Heart right ventricle (tissue), 16 donors: ENCODE data around the gene DUSP28. TPM values are rescaled to one million over a fixed set of nuclear protein-coding genes. Genes with fewer than 3 reads are reported as not detected.

Experiments
- ATAC-seq, 8 donors: fragments of 200-7000 bp; cut with Tn5 transposase; one replicate each; pipeline ENCODE4 v1.9.1; 2020; ENCODE audit warnings: mild to moderate bottlenecking in 8 of 8, moderate library complexity in 8 of 8, moderate number of reproducible peaks in 1 of 8
- DNase-seq, 2 donors: peaks; one replicate each; pipeline ENCODE4 v3.0.0-alpha.2; 2020
- H3K27ac ChIP-seq, 10 donors: fragments of 200-600 bp; sonication (generic) in 2 of 10; one replicate each; pipeline versions ENCODE4 v1.5.0 to v1.8.0; 2020 to 2022; ENCODE audit warnings: mild to moderate bottlenecking in 3 of 10
- H3K27me3 ChIP-seq, 7 donors: fragments of 200-600 bp; one replicate each; pipeline ENCODE4 v1.8.0; 2021 to 2022; ENCODE audit warnings: mild to moderate bottlenecking in 2 of 7
- H3K36me3 ChIP-seq, 9 donors: fragments of 200-600 bp; sonication (generic) in 1 of 9; one replicate each; pipeline versions ENCODE4 v1.5.0 to v1.8.0; 2020 to 2022; ENCODE audit warnings: mild to moderate bottlenecking in 2 of 9
- H3K4me1 ChIP-seq, 9 donors: fragments of 200-600 bp; sonication (generic) in 1 of 9; one replicate each; pipeline versions ENCODE4 v1.5.0 to v1.8.0; 2020 to 2022; ENCODE audit warnings: mild to moderate bottlenecking in 4 of 9
- H3K4me3 ChIP-seq, 10 donors: fragments of 200-600 bp; sonication (generic) in 2 of 10; one replicate each; pipeline versions ENCODE4 v1.5.0 to v1.8.0; 2020 to 2022; ENCODE audit warnings: mild to moderate bottlenecking in 7 of 10, moderate library complexity in 2 of 10
- H3K9me3 ChIP-seq, 11 donors: fragments of 200-600 bp in 10 of 11; sonication (generic) in 2 of 11; one replicate each; pipeline versions ENCODE4 v1.5.0 to v1.8.0; 2013 to 2022; ENCODE audit warnings: mild to moderate bottlenecking in 2 of 11, control low read depth in 1 of 11, moderate library complexity in 1 of 11
- WGBS, 2 donors: extraction: QIAGEN DNeasy Blood & Tissue Kit; methylation state at CpG; one replicate each; pipeline ENCODE4 v1.1.7; 2013; ENCODE audit warnings: inconsistent platforms in 1 of 2; 5-methylcytosine and 5-hydroxymethylcytosine counted together
- intact Hi-C, 10 donors: fragments of 100-400 bp; cut with DNase I; formaldehyde crosslinking; loops; one replicate each; pipeline versions ENCODE4 v1.11.1 to v1.14.2; 2022
- polyA plus RNA-seq, 2 donors: library from polyadenylated mRNA; stranded (reverse); fragments of 200-250 nt; gene quantifications; one replicate each; pipeline ENCODE4 v1.2.3, GENCODE V29; 2013
- total RNA-seq, 10 donors: library from RNA; stranded (reverse); fragmentation: NEBNext Ultra II Directional in 3 of 10; extraction: Animal tissue kit (Norgen Biotek cat#: 25700) in 3 of 10; gene quantifications; one replicate each; pipeline versions ENCODE4 v1.2.1 to v1.2.4, GENCODE V29; 2021 to 2023
- TF ChIP-seq, protein P1 (sequence below), 9 donors: fragments of 200-600 bp; sonication (generic) in 2 of 9; IDR thresholded peaks; one replicate each; pipeline versions ENCODE4 v1.5.0 to v1.8.0; 2021 to 2022; ENCODE audit warnings: antibody characterized with exemption in 9 of 9, mild to moderate bottlenecking in 5 of 9, moderate library complexity in 1 of 9
- donor health status: Arrhythmogenic right ventricular cardiomyopathy.
- donor health status: ischemic (EF 13 %, LVEDD 7.1; RV severe dilation, severe dysfunction).
- donor health status: healthy with polysubstance abuse.
- donor health status: DM: no; HTN: yes; CAD: no.
- donor health status: DM: no; HTN: no; CAD: no.
- donor health status: ischemic (EF 25% LVEDD 6.9; RV normal size, moderate dysfunction).
- donor health status: ischemic (EF 25% LVEDD 5.7; RV mildly dilated, moderate dysfunction).
- donor health status: healthy.
- donor health status: DM: yes; HTN: yes; CAD: no.
- donor health status: Ischemic cardiomyopathy.
- donor health status: ischemic (EF 35%, LVEDD 5.7; RV mildly dilated, moderate dysfunction).
- donor health status: nonischemic (EF 11% LVEDD 7.7; RV severe dilation, severe dysfunction).
- donor health status: DM: yes; HTN: yes; CAD: no.
- donor health status: PGD.
- donor health status: ischemic (EF 29% LVEDD 5.4; RV normal size, mild dysfunction).
- donor health status: nonischemic (EF 23%, LVEDD 6.1; RV moderate dilation, normal function).

Gene DUSP28
- total and polyA plus RNA-seq, 12 donors, result 4.7 to 22.1 (median 13.4) TPM

GRCh38 chr2:240565333-240566202 is 5.4 kb downstream of the DUSP28 start:
- intact Hi-C loops, result loop anchor here in 2 of 10 donors (2.0 kb wide), 1 partner anchor 21 kb away; the partner anchor contains the start of gene CAPN10 (in 2 of the 2)
- H3K4me1 ChIP-seq, result peaks cover 19 to 85% (median 61%) of the 10 kb centered on the region in 9 donors
- peaks cover 0 to 21% (median 0%) of the 10 kb centered on the region in 9 donors for H3K36me3 ChIP-seq
- H3K27me3 ChIP-seq, result no peaks in the 10 kb centered on the region
- no peaks in the 10 kb centered on the region for H3K9me3 ChIP-seq
- H3K4me3 ChIP-seq, result peak overlapping the region in 9 of 10 donors; percentile 32 to 98 (median 84)
- DNase-seq, result peak; percentile 70 to 80
- ATAC-seq, result peak; percentile 3 to 55 (median 40)
- WGBS, 2 donors, result 43 to 45% methylated on average over 26 of the region's 26 CpGs
- TF ChIP-seq, protein P1, sequence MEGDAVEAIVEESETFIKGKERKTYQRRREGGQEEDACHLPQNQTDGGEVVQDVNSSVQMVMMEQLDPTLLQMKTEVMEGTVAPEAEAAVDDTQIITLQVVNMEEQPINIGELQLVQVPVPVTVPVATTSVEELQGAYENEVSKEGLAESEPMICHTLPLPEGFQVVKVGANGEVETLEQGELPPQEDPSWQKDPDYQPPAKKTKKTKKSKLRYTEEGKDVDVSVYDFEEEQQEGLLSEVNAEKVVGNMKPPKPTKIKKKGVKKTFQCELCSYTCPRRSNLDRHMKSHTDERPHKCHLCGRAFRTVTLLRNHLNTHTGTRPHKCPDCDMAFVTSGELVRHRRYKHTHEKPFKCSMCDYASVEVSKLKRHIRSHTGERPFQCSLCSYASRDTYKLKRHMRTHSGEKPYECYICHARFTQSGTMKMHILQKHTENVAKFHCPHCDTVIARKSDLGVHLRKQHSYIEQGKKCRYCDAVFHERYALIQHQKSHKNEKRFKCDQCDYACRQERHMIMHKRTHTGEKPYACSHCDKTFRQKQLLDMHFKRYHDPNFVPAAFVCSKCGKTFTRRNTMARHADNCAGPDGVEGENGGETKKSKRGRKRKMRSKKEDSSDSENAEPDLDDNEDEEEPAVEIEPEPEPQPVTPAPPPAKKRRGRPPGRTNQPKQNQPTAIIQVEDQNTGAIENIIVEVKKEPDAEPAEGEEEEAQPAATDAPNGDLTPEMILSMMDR (IDR thresholded peaks at IDR 0.05), result no peak
- H3K27ac ChIP-seq, result peak overlapping the region; percentile 53 to 100 (median 96)

GRCh38 chr2:240566203-240567136 is 6.3 kb downstream of the DUSP28 start:
- WGBS, 2 donors, result 9 to 10% methylated on average over 51 to 53 of the region's 53 CpGs
- intact Hi-C loops, result loop anchor here in 2 of 10 donors (2.0 kb wide), 1 partner anchor 20 kb away; the partner anchor contains the start of gene CAPN10 (in 2 of the 2)

DNA sequence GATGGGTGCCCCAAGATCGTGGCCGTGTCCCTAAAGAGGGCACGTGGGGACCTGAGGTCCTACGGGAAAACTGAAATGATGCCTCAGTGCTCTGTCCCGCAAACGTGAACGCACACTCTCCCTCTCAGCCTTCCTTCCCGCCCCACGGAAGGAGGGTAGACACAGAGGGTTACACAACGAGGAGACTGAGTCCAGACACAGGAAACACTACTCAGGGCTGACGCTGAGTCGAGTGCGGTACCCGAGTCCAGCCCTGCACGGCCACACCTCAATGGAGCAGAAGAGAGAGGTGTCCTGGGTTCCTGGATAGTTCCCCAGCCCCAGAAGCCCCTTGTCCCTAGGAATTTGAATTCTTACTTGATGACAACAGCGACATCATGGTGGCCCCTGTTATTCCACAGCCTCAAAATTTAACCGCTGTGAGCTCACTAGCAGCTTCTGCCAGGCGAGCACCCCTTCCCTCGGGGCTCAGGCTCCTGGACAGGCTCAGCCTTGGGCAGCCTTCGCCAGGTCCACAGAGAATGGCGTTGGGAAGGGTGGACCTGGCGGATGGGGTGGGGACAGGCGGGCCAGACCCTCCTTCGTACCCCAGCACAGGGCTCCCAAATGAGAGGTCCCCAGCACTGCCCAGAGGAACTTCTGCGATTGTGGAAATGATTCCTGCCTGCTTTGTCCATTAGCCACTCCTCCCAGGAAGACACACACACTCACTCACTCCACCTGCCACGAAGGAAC is 7.1 kb downstream of the DUSP28 start:
- H3K27ac ChIP-seq, result peak overlapping the region; percentile 85 to 100 (median 96)
- peaks cover 16 to 80% (median 55%) of the 10 kb centered on the region in 9 donors for H3K4me1 ChIP-seq
- DNase-seq (peak; percentile 8 to 18), ATAC-seq (peak in 2 of 8 donors; percentile 1 to 3)
- intact Hi-C loops, result loop anchor here in 2 of 10 donors (2.0 kb wide), 1 partner anchor 19 kb away; the partner anchor contains the start of gene CAPN10 (in 2 of the 2)
- TF ChIP-seq, protein P1 (IDR thresholded peaks at IDR 0.05), result no peak
- 36 to 37% methylated on average over 26 of the region's 26 CpGs for WGBS, 2 donors
- H3K4me3 ChIP-seq, result peak overlapping the region; percentile 65 to 98 (median 84)
- H3K36me3 ChIP-seq, result peaks cover 0 to 25% (median 0%) of the 10 kb centered on the region in 9 donors
- no peaks in the 10 kb centered on the region for H3K9me3 ChIP-seq
- no peaks in the 10 kb centered on the region for H3K27me3 ChIP-seq

More at GRCh38 chr2:240566203-240567136, 6.3 kb downstream of the DUSP28 start:
- peak; percentile 92 to 95 for DNase-seq
- peak overlapping the region; percentile 15 to 98 (median 84) for H3K4me3 ChIP-seq
- TF ChIP-seq, protein P1 (IDR thresholded peaks at IDR 0.05), result peak; percentile 85 to 98 (median 94)
- no peaks in the 10 kb centered on the region for H3K9me3 ChIP-seq
- peaks cover 0 to 22% (median 0%) of the 10 kb centered on the region in 9 donors for H3K36me3 ChIP-seq
- ATAC-seq, result peak; percentile 83 to 92 (median 88)
- H3K27me3 ChIP-seq, result no peaks in the 10 kb centered on the region
- H3K4me1 ChIP-seq, result peaks cover 19 to 88% (median 63%) of the 10 kb centered on the region in 9 donors
- peak overlapping the region; percentile 53 to 100 (median 96) for H3K27ac ChIP-seq
